Embryonic facial prominence (tissue), 1 donor: Measurements from ENCODE around the gene PLCZ1.
"Not testable (repeated sequence)": the region's sequence is repeated elsewhere in the genome, so short reads cannot be mapped to it uniquely, and the experiment has no call there.

Experiments
- DNase-seq: peaks from one replicate; pipeline ENCODE4 v3.0.0-alpha.2; 2016; ENCODE audit errors: extremely low spot score

Gene PLCZ1, protein sequence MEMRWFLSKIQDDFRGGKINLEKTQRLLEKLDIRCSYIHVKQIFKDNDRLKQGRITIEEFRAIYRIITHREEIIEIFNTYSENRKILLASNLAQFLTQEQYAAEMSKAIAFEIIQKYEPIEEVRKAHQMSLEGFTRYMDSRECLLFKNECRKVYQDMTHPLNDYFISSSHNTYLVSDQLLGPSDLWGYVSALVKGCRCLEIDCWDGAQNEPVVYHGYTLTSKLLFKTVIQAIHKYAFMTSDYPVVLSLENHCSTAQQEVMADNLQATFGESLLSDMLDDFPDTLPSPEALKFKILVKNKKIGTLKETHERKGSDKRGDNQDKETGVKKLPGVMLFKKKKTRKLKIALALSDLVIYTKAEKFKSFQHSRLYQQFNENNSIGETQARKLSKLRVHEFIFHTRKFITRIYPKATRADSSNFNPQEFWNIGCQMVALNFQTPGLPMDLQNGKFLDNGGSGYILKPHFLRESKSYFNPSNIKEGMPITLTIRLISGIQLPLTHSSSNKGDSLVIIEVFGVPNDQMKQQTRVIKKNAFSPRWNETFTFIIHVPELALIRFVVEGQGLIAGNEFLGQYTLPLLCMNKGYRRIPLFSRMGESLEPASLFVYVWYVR

DNA sequence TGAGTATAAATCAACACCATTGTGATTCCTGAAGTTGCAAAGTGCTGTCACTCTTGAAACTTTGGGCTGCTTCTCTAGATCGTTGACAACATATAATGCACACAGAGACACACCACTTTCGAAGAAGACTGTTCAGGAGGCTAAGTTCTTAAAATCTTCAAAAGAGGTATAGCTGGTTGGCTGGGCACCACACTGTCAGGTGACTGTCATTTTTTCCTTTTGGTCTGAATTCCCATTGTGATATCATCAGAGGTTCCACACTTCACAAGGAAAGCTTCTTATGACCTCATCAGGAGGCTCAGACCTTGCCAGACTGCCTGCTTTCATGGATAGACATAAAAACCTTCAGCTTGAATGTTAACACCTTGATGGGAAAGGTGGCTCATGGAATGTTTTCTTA, at the start of gene PLCZ1, which contains the start of gene CAPZA3:
Gene PLCZ1 (minus strand): TSS at position 194 of the 400 bp plus-strand sequence. CDS start 641 bp downstream, outside the sequence.
Gene CAPZA3 (plus strand): TSS at position 301 of the 400 bp plus-strand sequence. CDS start 150 bp downstream, outside the sequence.
- DNase-seq, result no peak

DNA sequence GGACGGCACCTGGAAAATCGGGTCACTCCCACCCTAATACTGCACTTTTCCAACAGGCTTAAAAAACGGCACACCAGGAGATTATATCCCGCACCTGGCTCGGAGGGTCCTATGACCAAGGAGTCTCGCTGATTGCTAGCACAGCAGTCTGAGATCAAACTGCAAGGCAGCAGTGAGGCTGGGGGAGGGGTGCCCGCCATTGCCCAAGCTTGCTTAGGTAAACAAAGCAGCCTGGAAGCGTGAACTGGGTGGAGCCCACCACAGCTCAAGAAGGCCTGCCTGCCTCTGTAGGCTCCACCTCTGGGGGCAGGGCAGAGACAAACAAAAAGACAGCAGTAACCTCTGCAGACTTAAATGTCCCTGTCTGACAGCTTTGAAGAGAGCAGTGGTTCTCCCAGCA, 47.7 kb upstream of the PLCZ1 start:
- DNase-seq, result not testable (repeated sequence)

DNA sequence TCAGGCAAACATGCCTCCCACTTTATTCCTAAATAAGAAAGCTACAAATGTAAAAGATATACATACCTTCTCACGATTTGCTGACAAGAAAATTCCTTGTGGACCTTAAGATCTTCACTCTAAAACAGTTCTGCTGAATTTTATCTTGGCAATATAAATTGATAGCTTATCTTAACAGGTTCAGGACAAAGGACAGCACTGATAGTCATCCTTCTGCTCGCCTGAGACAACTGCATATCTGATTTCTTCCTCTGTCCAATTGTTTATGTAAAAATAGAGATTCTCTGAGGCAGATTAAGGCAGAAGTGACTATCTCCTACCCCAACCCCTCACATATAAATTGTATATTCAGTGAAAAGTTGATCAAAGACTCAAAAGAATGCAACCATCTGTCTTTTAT, 45.0 kb upstream of the PLCZ1 start:
- DNase-seq, result no peak

DNA sequence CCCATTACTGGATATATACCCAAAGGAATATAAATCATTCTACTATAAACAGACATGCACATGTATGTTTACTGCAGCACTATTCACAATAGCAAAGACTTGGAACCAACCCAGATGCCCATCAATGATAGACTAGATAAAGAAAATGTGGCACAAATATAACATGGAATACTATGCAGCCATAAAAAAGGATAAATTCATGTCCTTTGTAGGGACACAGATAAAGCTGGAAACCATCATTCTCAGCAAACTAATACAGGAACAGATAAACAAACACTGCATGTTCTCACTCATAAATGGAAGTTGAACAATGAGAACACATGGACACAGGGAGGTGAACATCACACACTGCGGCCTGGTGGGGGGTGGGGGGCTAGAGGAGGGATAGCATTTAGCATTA, 28.7 kb upstream of the PLCZ1 start:
- DNase-seq, result not testable (repeated sequence)

DNA sequence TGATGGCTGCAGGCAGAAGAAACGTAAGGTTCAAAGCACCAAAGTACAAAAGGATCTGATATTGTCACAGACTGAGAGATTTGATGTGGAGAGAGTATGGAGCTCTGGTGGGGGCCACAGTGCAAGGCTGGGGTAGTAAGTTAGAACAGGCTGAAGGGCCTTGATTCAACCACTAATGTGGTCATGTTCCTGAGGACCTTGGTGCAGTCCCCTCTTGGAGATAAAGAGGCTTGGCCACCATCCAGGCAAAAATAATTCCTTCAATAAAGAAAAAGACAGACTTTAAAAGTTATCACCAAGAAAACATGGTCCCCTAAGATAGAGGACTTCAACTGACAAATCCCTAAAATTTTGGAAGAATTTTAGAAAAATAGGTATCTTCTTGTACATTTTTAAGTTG, 17.5 kb upstream of the PLCZ1 start:
- no peak for DNase-seq

DNA sequence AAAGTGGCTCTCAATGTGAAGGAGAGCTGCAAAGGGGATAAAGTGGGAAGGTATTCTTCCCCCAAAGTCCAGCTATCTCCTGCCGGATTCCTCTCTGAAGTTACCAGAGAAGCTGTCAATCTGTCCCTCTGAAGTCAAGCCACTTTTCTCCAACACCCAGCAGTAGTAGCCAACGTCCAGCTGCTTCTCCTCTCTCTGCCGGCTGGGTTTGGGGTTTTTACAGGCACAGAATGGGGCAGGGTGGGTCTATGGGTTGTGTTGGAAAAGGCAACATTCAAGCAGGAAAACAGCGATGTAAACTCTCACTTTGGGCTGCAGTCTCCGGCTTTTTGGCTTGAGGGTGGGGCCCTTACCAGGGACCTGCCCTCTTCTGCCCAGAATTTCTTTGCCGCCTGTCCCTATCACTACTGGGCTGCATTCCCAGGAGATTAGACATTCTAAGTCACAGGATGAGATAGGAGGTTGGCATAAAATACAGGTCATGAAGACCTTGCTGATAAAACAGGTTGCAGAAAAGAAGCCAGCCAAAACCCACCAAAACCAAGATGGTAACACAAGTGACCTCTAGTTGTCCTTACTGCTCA, 16.4 kb upstream of the PLCZ1 start:
- DNase-seq, result no peak

DNA sequence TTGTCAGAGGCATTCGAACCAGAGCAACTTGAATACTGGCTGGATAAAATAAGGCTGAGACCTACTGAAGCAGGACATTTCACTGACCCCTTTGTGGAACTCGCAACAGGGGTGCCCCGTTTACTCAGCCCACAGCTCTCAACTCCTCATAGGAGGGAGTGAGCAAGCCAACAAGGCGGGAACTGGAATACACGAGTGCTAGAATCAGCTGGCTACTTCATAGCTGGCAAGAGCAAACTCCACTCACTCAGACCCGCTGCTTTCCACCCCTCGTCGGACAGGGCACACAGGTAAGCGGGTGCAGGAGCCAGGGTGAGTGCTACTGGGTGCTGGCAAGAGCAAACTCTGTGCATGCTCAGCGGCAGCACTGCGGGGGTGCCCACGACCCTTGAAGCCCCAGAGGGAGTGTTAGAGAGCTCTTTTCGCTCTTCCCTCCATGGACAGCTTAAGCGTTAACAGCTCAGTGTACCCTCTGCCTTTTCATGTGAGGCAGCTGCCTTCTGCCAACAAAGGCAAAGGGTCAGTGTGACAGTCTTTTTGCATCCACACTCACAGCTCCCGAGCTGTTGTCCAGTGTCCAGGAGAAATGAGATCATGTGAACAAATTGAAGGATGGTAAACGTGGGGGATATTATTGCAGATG, 15.8 kb upstream of the PLCZ1 start:
- no peak for DNase-seq

DNA sequence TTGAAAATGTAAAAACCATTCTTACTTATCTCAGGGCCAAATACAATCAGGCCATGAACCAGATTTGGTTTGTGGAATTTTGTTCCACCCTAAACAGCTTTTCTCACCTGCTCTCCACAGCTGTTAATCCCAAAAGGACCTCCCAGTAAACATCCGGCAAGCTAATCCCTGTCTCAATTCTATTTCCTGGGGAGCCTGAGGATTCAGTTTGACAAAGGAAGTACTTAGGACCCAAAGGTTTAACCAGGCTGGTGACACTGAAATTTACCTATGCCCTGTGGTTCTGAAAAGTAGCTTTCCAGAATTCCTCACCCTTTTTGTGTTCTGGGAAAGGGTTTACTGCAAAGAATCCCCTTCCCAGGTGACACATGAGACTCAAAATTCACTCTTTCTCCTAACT, 15.1 kb upstream of the PLCZ1 start:
- DNase-seq, result no peak

DNA sequence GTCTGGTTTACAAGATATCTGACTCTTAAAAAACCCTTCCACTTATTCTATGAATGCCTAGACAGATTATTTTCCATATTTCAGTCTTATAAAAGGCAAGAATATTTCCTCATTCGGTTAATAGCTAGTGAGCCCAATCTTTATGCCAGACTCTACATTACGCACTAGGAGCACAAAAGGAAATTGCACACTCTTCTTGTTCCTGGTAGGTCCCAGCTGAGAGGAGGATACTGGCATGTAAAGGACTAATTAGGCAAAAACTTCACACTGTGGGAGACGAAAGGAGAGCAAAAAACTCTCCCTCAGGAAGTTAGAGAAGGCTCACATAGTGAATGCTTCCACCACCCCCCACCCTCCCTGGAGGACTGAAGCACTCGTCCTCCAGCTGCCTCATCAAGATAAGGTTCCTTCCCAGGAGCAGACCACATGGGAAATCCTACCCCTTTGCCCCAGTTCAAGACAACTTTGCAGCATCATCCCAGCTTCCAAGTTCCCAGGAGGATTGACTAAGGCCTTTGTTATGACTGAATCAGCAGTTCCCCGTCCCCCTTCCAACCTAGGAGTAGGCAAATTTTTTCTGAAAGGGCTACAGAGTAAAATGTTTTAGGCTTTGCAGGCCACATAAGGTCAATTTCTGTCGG, 14.6 kb upstream of the PLCZ1 start:
- DNase-seq, result no peak

DNA sequence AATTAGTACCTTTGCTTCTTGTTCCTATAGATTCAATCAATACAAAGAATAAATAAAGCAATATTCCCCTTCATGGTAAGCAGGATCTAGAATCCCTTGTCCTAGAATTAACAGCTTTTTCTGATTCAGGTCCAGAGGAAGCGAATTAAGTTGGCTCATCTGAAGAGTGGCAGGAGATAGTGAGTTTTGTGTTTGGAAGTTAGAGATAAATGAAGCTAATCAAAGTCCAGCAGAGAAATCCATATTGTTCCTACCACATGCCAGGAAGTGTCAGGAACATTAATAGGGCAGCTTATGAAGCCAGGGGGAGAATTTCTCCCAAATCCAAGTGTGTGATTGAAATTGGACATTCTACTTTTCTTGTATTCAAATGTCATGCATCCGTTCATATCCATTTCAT, 14.1 kb upstream of the PLCZ1 start:
- DNase-seq, result no peak

DNA sequence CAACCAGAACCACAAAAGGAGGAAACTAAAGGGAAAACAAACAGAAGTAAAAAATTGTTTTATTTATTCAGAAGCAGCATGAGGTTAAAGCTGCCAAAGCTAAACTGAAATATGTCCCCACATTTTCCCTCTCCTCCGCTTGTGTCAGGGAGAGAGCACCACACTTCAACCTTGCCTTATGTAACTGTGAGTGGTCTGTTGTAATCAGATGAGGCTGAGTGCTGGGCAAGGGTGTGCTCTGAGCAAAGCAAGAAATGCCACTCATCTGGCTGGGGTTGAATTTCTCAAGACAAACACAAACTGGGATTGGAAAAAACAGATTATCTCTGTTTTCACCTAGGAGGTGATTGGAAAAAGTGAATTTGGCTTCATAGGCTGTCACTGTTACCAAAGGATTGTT, 12.3 kb upstream of the PLCZ1 start:
- no peak for DNase-seq

DNA sequence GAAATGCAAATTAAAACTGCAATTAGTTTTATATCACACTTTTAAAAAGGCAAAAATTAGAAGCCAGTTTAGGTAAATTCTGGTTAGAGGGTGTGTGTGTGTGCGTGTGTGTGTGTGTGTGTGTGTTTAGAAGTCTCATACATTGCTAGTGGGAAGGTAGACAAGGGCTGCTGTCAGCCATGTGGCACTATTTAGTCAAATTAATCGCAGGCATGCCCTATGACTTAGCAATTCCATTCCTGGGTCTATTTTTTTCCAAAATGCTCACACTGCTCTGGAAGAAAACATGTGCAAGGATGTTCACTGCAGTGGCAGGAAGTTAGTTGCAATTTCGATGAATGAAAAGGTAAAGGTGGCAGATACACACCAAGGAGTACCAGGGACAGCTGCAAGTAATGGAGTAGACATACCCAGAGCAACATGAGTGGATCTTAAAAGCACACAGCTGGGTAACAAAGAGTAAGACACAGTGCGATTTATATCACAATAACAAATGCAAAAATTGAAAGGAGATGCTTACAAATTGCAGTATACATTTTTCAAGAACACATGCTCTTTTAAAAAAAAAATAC, 11.7 kb upstream of the PLCZ1 start:
- DNase-seq, result no peak

DNA sequence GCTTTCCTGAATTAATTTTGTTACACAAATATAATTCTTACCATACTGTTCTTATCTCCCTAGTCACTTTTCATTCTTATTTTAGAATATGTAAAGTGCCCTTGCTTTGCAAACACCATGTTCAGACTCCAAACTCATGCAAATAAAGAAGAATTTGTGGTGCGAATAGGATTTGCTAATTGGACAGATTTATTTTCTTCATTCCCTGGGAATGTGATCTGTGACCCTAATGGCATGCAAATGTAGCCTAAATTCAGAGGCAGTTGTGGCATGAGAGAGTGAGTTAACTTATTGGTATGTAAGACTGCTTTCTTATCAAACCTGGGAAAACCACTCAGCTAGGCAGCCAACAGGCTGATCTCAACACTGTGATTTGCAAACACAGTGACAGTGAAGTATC, 10.1 kb upstream of the PLCZ1 start:
- DNase-seq, result no peak

DNA sequence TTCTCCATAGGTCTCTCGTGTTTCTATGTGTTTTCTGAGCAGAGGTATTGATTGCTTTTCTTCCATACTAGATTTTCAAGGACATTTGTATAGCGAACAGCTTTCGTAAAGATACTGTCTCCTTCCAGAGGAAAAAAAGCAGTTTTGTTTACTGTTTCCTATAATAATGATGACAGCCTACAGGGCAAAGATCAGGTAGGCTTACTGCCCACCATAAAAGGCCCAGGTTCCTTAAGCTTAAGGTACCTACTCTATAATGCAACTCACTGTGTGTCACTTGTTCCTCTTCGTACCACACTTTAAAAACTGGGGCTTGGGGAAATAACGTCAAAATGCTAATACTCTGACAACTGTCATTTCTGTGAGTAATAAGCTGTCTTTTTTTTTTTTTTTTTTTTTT, 6.7 kb downstream of the PLCZ1 start:
- no peak for DNase-seq

DNA sequence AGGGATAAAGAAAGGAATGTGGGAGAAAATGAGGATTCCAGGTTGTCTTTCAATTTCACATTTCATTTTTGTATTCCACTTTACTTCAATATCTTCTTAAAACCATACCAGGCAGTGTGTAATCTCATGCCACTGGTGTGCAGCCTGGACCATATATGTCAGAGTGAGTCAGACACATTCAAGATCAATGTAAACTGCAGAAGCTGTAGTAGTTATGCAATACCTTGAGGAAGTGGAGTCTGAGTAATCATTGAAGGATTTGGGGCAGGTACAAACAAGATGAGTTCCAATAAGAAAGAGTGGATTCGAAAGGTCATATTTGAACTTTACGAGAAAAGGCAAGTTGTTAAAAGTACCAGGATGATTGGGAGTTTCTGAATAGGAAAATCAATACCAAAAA, 14.1 kb downstream of the PLCZ1 start:
- no peak for DNase-seq

DNA sequence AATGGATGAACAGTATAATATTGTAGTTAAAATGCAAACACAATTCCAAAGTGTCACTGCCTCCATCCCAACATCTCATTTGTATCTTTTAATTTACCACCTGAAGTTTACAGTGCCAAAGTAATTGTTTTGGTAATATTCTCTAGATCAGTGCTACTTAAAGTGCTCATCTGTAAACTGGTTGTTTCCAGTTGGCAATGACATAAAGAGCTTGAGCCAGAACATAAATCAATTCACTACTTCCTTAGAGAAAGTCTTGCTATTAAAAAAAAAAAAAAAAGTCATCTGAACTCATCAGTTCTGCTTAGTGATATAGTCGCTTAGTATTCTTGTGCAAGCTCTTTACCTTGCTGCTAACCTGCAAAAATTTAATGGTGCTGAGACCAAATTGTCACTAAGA, 16.4 kb downstream of the PLCZ1 start:
- no peak for DNase-seq

DNA sequence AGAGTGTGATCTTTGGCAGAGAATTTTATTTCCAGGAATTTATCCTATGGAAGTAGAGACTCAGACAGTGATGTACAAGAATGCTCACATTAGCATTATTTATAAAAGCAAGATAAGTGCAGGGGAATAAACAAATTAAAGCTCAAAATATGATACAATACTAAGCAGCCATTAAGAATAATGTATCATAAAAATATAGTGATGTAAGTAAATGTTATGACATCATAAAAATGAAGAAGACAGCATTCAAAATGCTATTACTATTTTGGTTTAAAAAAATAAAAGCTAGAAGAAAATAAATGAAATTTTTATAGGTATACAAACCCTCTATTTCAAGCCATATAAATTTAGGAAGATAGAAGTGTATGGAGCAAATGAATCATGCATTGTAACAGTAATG, 17.1 kb downstream of the PLCZ1 start:
- no peak for DNase-seq

DNA sequence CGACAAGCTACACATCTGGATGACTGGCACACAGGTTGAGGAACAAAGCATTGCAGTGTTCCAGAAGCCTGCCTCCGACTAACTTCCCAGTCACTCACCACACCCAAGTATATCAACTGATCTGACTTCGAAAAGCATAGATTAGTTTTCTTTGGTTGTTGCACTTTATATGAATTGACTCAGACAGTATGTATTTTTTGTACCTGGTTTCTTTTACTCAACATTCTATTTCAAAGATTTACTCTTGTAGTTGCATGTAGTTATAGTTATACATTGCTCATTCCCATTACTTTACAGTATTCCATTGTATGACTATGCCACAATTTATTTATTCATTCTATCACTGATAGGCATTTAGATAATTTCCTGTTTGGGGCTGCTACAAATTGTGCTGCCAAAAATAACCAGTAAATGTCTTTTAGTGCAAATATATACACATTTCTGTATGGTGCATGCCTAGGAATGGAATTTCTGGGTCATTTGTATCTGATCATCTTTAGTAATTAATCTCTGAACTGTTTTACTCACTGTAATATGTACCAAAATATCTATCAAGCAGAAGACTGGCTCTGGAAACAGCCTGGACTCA, 17.8 kb downstream of the PLCZ1 start:
- DNase-seq, result no peak

DNA sequence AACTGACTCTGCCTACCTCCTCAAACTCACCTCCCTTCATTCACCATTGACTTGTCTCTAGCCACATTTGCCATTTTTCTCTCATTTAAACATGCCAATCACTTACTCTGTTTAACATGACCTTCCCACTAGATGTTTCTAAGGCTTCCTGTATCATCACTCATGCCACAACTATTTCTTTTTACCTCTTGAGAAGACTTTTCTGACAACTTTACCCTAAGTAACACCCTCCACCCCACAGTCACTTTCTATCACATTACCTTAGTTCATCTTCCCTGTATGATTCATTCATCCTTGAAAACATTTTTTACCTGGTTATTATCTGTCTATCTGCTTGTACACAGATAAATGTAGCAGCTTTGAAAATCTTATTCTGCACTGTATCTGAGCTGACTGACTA, 19.4 kb downstream of the PLCZ1 start:
- no peak for DNase-seq

DNA sequence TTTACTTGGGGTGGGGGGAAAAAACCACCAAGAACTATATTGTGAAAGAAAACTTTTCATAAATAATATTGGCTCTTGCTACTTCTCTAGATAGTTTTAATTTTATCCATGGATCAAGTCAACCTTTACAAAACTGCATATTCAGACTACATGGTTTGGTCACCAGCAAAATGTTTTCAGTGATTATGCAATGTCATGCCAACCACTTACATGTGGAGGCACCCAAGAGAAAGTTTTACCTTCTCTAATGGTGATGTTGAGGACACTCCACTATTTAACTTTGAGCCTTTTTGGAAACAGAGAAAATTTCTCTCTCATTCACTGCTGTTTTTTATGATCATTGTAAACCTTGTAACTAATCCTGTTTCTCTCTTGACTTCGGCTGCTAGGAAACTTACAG, 21.6 kb downstream of the PLCZ1 start:
- DNase-seq, result no peak

DNA sequence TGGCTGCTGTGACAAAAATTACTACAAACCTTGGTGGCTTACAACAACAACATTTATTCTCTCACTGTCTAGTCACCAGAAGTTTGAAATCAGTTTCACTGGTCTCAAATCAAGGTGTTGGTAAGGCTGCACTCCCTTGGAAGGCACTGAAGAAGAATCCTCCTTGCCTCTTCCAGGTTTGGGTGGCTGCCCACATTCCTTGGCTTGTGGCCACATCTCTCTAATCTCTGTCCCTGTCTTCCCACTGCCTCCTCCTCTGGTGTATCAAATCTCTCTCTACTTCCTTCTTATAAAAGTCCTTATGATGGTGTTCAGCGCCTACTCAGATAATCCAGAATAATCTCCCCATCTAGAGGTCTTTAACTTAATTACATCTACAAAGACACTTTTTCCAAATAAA, 31.0 kb downstream of the PLCZ1 start:
- no peak for DNase-seq
